HG02970 (cell line): ENCODE results near the gene ADAMTS12.

ENCODE experiments used
- ATAC-seq: cut with Tn5 transposase; IDR thresholded peaks from one replicate; pipeline ENCODE4 v1.9.1; 2021; ENCODE audit warnings: mild to moderate bottlenecking, moderate library complexity, moderate number of reproducible peaks; ENCODE audit not compliant: unreplicated experiment, low FRiP score

Gene ADAMTS12

DNA sequence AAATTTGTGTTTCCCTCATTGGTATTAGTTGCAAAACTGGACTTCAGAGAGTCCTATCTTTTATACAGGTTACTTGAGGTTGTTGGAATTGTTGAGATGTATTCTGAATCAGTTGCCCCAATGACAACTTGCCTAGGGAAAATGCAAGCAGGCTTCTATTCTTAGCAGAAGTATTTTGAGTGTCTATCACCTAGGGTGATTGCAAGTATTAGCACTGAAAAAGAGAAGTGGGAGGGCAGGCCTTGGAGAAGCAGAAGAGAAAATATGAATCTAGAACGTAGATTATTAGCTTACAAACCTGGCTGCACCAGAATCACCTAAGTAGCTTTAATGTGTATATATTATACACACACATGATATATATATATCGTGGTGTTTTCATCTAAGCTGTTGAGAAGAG, 43.2 kb downstream of the ADAMTS12 start:
- no peak for ATAC-seq

DNA sequence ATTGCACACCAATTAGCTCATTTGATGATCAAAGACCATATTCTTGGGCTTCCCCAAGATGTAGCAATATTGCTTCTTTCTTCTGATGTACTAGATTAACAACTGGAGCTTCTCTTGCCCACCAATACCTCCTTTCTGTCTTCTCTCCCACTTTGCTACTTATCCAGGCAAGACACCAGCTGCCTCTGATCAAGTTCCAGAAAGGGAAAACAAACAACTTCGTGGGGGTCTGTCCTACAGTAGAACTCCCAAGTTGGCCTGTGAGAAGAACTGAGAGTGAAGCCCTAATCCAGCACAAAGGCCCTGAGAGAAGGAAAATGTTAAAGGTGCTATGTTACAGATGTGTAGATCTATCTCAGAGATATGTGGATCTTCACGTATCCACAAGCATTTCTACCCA, 44.9 kb downstream of the ADAMTS12 start:
- no peak for ATAC-seq

DNA sequence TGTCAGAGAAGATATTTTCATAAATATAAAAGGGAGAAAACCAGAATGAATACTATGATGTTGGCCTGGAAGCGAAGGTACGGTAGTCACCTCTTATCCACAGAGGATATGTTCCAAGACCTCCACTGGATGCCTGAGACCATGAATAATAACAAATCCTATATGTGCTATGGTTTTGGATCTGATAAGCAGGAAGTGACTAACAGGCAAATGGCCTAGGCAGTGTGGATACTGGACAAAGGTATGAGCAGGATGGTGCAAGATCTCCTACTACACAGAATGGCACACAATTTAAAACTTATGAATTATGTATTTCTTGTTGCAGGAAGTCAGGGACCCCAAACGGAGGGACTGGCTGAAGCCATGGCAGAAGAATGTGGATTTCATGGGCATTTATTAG, 48.2 kb downstream of the ADAMTS12 start:
- no peak for ATAC-seq

DNA sequence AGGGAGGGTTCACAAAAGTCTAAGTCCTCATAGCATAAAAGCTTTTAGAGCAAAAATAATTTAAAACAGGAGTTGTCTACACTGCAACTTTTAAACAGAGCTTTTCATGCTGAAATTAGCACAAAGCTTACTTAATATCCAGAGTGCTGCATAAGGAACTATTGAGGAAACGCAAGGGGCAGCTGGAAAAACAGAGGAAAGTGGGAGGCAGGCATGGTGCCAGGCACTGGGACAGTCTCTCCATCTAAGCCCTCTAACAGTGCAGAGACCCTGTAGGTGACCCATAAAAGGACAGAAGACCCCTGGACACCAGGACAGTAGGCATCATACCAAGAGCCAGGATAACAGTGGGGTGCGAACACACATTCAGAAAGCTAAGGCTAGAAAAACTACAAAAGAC, 49.3 kb downstream of the ADAMTS12 start:
- ATAC-seq: no peak

DNA sequence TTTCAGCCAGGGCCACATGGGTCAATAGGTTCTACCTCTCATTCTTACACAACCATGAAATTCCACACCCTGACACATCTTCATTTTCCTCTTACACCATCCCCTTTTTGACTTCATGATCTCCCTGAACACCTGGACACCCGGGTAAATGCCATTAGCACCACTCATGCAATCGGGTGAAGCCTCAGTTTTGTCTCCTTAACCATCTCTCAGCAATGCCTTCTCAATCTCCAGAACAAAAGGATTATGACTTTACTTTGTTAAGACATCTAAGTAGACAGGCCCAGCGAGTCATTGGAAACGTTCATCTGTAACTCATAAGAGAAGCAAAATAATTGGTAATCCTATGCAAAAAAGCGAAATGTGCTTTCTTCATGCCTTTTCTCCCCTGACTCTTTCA, 49.9 kb downstream of the ADAMTS12 start:
- no peak for ATAC-seq

DNA sequence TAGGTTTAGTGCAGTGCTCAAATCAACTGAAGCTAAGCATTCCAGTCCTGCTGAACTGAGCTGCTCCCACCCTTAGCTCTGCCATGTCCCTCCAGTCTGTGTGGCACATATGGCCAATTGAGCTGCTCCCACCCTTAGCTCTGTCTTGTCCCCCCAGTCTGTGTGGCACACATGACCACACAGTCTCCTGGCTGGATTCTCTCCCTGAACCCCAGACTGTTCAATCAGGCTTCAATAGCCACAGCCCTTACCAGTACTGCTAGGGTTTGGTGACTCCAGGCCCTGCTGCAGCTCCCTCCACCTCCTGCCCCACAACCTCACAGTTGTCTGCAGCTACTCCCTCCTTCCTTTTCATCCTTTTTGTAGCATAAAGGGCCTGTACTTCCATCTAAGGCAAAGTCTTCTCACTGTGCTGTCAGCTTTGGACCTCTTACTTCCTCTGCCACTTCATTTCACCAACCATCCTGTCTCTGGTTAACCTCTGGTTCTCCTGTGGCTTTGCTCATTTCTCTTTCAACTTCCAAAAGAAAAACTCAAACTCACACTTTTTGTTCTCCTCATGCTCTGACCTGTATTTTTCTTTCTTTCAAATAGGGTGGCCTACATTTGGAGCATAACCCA, 50.8 kb downstream of the ADAMTS12 start:
- ATAC-seq: no peak

DNA sequence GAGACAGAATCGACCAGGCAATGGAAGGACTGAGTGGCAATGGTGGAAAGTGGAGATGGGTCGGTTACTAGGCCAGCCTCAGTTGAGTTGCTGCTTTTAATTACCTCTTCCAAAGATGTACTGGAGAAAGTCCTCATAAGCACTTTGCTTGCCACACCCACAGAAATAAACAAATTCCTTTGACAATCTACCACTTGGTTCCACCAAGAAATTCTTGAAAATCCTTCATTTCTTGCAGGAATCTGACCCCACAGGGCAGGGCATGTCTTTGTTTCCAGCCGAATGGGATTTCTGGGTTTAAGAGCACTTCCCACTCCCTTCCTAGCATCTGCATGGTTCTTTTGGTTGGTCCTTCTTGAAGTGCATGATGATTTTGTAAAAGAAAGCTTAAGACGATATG, 54.5 kb downstream of the ADAMTS12 start:
- no peak for ATAC-seq

DNA sequence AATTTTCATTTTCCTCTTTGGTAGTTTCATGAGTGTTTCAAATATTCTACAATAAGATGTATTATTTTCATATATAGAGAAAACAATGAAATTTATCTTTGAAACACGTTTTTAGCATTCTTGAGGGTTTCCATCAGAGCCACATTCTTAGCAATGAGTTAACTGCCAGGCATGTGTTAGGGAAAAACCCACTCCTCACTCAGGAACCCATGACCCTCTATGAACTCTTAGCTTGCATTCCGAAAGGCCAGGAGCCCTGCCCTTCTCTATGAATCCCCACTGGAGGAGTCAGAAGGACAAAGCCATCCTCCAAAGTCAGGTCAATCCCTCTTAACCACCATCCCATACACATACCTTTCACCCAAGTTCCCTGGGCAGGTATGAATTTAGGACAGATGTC, 57.5 kb downstream of the ADAMTS12 start:
- ATAC-seq: no peak

DNA sequence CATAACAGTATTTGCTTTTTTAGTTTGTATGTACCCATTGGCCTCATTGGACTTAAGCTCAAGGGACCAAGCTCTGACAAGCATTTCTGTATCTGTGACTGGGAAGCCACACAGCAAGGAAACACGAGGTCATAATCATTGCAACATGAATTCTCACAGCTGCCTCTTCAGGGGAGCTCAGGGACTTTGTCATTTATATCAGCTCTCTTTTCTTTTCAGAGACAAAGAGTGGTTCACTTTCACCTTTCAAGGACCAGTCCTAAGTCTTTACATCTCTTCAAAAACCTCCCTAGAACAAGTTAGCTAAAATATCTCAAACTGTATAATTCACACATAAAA, 58.6 kb downstream of the ADAMTS12 start:
- no peak for ATAC-seq

DNA sequence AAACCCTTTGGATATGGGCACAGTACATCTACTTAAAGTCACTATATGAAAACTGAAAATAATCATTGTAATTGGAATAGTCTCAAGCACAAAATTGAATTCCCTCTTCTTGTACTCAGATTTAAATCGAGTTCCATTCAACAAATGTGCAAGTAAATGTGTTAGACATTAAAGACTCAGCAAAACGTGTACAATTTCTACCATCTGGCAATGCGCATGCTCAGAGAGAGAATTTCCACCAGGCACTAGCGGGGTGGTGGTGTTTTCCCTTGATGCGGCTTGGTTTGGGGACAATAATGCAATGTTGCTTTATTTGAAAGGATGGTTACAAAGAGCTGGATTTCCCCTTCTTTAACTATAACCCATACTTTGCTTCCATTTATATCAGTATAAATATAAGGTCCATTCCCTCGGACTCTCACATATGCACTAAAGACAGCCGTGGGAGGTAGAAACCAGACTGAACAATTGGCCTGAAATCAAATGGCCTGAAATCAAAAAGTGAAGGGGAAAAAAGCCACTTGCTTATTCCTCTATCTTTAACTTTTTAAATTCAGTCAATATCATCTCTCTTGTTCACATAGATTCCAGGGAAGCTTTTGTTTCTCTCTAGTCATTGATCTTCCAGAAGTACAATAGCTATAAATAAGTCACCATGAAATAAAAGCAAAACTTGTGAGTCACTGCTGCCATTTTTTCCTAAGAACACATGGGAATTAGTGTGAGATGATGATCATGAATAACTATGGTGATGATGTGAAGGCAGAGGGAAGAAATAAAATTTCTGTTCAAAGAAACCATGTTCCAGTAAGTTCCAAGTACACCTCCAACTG, 59.2 kb downstream of the ADAMTS12 start:
- no peak for ATAC-seq

DNA sequence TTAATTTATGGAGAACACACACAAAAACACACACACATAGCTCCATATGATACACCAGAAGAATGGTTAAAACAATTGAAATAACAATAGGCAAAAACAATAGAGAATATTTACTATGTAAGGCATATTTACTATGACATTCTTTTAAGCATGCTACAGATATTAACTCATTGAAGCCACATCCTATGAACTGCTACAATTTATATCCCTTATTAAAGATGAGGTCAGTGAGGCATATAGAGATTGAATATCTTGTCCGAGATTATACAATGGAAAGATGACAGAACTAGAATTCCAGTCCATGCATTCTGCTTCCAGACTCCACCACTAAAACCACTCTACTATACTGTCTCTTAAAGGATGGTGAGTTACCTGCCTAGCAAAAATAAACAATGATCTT, 60.7 kb downstream of the ADAMTS12 start:
- ATAC-seq: no peak

DNA sequence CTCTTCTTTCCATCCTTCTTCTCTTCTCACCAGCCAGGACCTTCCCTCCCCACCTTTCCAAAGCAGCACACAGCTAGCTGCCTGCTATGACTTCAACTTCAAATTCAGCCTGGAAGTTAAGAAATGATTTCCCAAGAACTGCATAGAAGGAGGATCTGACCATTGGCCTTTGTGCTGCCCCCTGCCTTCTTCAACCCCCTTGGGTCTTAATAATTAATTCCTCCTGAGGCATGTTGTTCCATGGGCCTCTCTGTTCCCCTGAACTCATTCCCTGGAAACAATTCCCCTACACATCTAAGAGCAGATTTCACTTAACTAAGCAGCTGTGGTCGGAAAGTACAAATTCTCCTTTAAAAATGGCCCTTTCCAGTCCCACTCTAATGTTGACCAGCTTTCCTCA, 62.4 kb downstream of the ADAMTS12 start:
- ATAC-seq: no peak

DNA sequence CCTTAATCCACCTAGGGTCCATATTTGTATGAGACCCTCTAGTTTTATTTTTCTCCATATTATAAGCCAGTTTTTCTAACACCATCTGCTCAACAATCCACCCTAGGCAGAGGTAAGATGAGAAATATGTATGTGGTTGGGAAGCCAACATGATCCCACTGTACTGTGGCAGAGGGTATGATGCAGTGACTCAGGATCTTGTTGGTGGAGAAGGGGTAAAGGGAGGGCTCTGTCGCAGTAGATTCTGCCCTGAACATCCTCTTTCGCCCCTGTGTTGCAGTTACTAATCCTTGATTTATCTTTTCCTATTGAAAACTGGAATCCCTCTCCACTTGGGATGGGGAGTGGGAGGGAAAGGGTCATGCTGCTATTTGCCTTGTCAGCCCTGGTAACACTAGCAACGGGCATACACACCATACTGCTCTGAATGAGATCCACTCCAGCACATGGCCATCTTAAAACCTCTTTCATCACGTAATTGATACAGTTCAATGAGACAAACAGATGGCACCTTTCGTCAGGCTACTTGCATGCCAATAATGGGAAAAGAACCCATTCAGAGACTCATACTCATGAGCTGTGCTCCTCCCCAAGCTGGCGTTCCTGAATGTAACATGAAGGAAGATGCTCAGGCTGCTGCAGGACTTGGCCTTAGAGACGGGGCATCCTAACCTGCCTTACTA, 63.0 kb downstream of the ADAMTS12 start:
- ATAC-seq: no peak

DNA sequence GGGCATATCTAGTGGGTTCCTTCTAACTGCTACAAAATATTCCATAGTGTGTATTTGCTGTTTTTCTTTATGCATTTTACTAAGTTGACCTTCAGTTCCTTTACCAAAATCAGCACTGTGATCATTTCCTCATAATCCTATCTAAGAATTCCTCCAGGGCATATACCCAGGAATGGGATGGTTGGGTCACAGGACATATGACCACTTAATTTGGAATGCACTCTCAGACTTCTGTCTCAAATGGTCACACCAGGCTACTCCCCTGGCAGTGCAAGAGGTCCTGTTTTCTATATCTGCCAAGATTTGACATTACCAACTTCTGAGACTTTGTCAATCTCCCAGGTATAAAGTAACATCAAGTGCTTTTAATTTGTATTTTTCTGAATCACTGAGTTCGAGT, 63.9 kb downstream of the ADAMTS12 start:
- no peak for ATAC-seq

DNA sequence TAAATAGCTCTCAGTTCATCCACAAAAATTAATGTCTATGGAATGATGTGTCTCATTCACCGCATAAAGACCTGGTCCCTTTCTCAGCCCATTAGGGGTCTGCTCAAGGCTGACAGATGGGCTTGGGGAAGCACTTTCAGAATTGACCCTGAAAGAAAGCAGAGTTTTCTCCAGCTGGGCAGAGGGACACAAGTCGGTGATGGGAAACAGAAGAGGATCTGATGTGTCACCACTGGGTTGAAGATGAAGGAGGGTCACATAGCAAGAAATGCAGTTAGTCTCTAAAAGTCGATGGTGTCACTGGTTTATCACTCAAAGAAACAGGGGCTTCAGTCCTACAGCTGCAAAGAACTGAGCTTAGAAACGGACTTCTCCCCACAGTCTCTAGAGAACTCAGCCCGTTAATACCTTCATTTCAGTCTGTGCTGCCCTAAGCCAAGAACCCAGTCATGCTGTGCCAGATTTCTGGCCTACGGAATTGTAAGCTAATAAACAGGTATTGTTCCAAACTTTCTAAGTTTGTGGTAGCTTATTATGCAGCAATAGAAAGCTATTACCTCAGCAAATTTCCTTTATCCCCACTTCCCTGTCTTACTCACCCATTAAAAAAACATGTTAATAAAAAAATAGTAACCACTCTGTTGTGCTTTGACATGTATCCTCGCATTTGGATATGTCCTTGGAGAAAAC, 64.6 kb downstream of the ADAMTS12 start:
- ATAC-seq: no peak

DNA sequence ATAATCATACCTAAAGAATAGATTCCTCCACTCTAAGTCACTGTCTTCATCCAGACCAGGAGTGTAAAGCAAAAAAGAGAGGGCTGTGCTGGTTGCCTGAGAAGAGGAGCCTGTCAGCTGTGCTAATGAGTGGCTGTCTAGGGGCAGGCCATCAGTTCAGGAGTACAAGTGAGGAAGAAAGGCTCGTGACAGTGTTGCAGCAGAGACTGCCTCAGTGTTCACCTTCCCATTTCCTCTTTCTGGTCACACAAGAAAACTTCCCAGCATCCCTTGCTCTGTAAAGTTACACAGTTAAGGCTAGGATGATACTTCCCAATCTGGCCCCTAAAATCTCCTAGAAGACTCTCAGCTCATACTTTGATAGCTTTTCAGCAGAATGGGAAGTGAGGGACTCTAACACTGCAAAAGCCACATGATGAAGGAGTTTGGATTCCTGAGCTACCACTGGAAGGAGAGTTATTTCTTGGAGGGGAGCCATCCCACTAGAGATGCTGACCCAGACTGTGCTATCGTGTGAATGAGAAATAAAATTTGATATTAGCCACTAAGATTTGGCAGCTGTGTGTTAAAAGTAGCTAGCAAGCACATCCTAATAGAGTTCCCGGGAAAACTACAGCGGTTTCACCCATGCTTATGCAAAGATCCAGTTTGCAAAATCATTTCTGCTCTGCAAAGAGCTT, 67.1 kb downstream of the ADAMTS12 start:
- no peak for ATAC-seq

DNA sequence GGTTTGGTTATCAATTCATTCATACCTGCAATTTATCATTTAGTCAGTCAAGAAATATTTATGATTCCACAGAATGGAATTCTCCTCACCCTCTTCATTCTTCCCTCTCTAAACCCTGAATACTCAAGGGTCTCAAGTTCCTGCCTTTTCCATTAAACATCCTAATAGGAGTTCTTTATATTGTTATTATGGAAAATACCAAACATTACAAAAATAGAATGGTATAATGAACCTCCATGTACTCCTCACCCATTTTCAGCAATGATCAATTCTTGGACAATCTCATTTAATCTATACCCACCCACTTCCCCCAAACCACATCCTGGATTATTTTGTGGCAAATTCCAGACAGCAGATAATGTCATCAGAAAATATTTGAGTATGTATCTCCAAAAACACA, 74.5 kb downstream of the ADAMTS12 start:
- ATAC-seq: no peak

DNA sequence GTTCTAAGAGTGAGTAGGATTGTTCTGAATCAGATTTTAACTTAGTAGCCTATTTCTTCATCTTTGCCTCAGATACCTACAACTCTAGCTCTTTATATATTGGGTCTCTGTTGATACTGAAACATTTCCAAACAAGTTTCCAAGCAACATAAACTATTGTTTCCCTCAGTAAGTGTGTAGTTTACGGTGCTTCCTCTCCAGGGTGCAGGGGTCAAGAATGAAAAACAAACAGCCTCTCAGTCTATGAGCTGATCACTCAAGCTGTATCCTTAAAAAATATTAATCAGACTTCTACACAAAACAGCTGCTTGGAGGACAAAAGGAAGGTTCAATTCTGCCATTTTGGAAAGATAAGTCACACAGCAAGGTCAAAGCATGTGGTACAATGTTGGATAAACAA, 75.0 kb downstream of the ADAMTS12 start:
- no peak for ATAC-seq

DNA sequence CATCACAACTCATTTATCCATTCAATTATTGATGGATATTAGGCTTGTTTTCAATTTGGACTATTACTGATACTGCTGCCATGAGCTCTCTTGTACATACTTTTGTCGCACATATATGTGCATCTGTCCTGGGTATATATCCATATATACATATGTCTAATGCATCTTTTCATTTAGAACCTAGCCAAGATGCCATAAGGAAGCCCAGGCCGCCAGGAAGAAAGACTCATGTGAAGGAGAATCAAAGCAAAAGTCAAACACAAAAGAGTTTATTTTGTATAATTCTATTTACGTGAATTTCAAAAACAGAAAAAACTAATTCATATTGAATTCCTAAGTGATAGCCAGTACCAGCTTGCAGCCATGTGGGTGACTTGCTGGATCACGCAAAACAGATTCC, 79.0 kb downstream of the ADAMTS12 start:
- no peak for ATAC-seq

DNA sequence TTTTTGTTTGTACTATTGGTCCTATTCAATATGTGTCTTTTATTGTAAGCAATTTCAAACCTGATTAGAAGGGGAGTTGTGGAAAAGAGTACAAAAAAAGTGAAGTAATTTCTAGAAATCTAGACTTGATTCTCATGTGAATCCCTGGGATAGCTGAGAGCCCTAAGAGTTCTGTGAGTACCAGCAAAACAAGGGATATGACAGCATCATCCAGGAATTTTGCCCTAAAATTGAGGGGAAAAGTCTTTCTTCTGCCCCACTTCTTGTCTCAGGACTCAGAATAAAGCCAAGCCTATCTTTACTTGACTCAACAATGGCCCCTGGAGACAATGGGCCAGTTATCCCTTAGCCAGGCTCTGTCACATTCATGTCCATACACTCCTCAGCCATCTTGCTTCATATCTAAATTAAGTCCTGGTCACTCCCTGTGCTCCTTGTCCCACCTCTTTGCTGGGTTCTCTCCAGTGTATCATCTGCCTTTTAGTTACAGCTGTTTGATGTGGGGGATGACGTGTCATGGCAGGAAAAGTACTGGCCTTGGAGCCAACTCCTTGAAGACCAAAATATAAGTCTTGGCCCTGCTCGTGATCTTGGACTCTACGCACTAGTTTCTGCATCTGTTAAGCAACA, 81.2 kb downstream of the ADAMTS12 start:
- ATAC-seq: no peak
